H1 (cell line): ENCODE results near the gene PAX6. TPM values are rescaled to one million over a fixed set of nuclear protein-coding genes. Genes with fewer than 3 reads are reported as not detected.

Source experiments
- EGR1 ChIP-seq: IDR thresholded peaks from 2 replicates; pipeline ENCODE4 v1.6.1; 2011; ENCODE audit warnings: low read depth, low read length, borderline replicate concordance
- KDM1A ChIP-seq: fragments of 200-600, 300-600 bp; sonication (generic); IDR thresholded peaks from 2 replicates; pipeline ENCODE4 v1.7.1; 2016; ENCODE audit warnings: mild to moderate bottlenecking, low read length, borderline replicate concordance
- polyA plus RNA-seq, 7 experiments: library from polyadenylated mRNA; depleted of rRNA in 3 of 7; stranded (reverse) in 5 of 7; unstranded in 2 of 7; fragments of >200 nt in 5 of 7; fragments of 200-250 nt in 2 of 7; gene quantifications; 1 replicate in 5 of 7; 2 replicates in 1 of 7; 4 replicates in 1 of 7; pipeline versions ENCODE4 v1.2.1 to v1.2.3, GENCODE V29; 2011 to 2013; ENCODE audit warnings: missing spikeins in 2 of 7, mixed read lengths in 2 of 7
- total RNA-seq: library from RNA; stranded (reverse); fragmentation: NEBNext Ultra II Directional; extraction: Animal tissue kit (Norgen Biotek cat#: 25700); gene quantifications from 2 replicates; pipeline ENCODE4 v1.2.1, GENCODE V29; 2021

The PAX6 gene
- total and polyA plus RNA-seq, 2 of the 8 experiments (the other 6 are each of a cell fraction or from before 2014, with no cell fraction given): 0.30 to 0.65 TPM

DNA sequence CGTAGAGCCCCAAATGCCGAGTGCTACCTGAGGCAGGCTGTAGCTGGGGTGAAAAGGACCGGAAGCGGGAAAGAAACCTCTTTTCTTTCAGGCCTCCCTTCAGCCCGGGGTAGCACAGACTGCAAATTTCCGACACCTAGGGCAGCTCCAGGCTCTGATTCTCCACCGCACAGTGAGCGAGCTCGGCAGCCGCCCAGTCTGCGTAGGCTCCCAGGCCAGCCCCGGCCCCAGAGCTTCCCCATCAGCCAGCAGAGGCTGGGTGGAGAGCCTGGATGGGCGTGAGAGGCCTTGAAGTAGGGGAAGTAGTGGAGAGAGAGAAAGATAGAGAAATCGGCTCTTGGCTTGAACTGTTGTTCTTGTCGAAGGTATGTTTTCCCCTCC is 9.3 kb upstream of the PAX6 start (continued):
- TF ChIP-seq EGR1: peak; percentile 14; the same call in 1 of the 2 replicates
- no peak for TF ChIP-seq KDM1A
- TF ChIP-seq, all 59 proteins: peak for 6
